ENCODE results near the gene LPIN3. TPM values are rescaled to one million over a fixed set of nuclear protein-coding genes. Genes with fewer than 3 reads are reported as not detected.

The LPIN3 gene
- total RNA-seq, 4 donors from 2014 or later: 5.5 to 16.6 (median 9.1) TPM

DNA sequence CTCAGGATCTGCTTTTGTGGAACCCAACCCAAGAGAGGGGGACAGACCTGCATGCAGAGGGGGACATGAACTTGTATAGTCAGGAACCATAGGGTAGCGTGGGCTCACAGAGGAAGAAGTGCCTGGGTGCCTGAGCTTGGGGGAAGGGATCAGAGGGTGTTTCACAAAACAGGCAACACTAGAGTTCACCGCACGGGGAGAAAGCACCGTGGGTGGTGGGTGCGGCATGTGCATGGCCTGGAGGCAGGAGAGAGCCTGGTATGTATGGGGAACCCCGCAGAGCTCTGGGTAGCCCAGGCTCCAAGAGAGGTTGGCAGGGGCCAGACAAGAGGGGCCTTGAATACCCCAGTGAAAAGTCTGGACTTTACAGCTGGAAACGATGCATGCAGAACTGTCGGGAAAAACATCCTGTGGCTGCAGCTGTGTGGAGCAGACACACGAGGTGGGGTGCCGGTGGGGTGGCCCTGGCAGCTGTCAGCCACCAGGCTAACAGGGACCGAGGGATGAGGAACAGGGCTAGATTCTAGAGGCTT lies 32.7 kb downstream of the LPIN3 start:
- WGBS, 2 donors (ENCODE audit: low coverage in 1 of 2): 82% methylated on average over 7 of the region's 11 CpGs; no CpG with 5 or more reads in 1 of the 2 donors
- peaks cover 0 to 10% (median 0%) of the 10 kb centered on the region in 3 donors for H3K9me3 ChIP-seq
- no peak for ATAC-seq
- no peak for TF ChIP-seq POLR2AphosphoS5 (IDR thresholded peaks at IDR 0.05)
- TF ChIP-seq EP300 (IDR thresholded peaks at IDR 0.05): no peak
- TF ChIP-seq, protein P1, sequence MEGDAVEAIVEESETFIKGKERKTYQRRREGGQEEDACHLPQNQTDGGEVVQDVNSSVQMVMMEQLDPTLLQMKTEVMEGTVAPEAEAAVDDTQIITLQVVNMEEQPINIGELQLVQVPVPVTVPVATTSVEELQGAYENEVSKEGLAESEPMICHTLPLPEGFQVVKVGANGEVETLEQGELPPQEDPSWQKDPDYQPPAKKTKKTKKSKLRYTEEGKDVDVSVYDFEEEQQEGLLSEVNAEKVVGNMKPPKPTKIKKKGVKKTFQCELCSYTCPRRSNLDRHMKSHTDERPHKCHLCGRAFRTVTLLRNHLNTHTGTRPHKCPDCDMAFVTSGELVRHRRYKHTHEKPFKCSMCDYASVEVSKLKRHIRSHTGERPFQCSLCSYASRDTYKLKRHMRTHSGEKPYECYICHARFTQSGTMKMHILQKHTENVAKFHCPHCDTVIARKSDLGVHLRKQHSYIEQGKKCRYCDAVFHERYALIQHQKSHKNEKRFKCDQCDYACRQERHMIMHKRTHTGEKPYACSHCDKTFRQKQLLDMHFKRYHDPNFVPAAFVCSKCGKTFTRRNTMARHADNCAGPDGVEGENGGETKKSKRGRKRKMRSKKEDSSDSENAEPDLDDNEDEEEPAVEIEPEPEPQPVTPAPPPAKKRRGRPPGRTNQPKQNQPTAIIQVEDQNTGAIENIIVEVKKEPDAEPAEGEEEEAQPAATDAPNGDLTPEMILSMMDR (IDR thresholded peaks at IDR 0.05): no peak
- no peak for TF ChIP-seq POLR2A (IDR thresholded peaks at IDR 0.05)
- no peak overlapping the region for H3K4me3 ChIP-seq
- H3K27me3 ChIP-seq: peaks cover 37% of the 10 kb centered on the region
- H3K36me3 ChIP-seq: no peaks in the 10 kb centered on the region
- no peaks in the 10 kb centered on the region for H3K4me1 ChIP-seq
- no peak overlapping the region for H3K27ac ChIP-seq

DNA sequence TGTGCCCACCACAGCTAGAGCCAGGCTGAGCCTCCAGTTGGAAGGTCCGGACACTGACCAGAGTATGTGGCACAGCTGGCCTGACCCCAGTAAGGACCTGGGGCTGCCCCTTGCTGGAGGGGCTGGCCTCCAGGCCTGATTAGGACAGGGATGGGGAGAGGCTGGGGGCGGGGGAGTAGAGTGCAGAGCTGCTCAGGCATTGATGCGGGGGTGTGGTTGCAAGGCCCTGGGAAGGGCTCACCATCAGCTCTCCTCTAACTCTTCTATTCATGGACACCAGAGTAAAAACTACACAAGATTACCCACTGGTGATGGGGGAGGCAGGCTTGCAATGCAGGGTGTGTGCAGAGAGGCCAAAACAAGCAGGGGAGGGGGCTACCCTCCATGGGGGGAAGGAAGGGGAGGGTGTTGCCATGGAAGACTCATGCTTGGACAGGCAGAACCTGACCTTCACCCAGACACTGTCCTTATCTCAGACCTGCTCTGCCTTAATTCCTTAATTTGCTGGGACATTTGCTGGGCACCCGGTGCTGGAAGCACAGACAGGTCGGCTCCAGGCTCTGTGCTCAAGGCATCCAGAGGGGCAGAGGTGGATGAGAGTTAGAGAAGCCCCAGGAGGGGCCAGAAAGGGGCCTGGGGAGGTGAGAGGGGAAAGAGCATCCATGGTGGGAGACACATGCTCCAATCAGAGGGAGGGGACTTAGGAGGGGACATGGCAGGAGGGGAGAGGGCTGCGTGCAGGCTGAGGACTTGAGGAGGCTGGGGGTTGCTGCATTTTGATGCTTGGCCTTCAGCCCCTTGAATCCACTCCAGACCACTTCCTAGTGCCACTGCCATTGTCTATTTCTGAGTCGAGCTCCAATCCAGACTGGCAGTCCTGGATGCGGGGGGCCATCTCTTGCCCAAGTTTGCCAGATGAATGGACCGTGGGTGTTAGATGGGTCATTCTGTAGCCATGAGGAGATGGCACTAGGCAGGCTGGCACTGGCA lies 33.6 kb downstream of the LPIN3 start:
- Histone ChIP-seq H3K27me3 (peaks cover 32% of the 10 kb centered on the region), H3K9me3 (peaks cover 0 to 10% (median 0%) of the 10 kb centered on the region in 3 donors), H3K4me3 (no peak overlapping the region), H3K4me1 (no peaks in the 10 kb centered on the region), H3K36me3 (no peaks in the 10 kb centered on the region), H3K27ac (no peak overlapping the region)
- ATAC-seq: no peak
- TF ChIP-seq POLR2AphosphoS5 (IDR thresholded peaks at IDR 0.05) (no peak), POLR2A (IDR thresholded peaks at IDR 0.05) (no peak), EP300 (IDR thresholded peaks at IDR 0.05) (no peak)
- TF ChIP-seq, protein P1 (IDR thresholded peaks at IDR 0.05): no peak
- 89% methylated on average over 7 of the region's 9 CpGs; no CpG with 5 or more reads in 1 of the 2 donors for WGBS, 2 donors (ENCODE audit: low coverage in 1 of 2)

DNA sequence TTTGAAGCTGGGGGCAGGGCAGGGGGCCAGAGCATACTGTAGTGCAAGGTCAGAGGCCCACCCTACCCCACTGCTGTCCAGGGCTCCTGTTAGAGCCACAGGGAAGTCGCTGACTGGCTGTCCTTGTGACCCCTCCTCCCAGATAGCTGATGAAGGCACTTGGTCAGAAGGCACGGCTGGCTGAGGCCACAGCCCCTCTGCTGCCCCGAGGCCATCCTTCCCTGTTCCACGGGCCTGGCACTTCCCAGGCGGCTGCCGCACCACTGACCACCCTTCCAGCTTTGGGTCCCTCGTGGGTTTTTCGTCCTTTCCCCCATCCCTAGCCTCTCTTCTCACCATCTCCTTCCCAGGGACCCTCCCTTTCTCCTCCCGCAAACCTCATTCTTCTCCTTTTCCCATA lies 35.2 kb downstream of the LPIN3 start:
- no peak for ATAC-seq
- Histone ChIP-seq H3K27me3 (peaks cover 27% of the 10 kb centered on the region), H3K4me3 (no peak overlapping the region), H3K9me3 (peaks cover 0 to 10% (median 0%) of the 10 kb centered on the region in 3 donors), H3K4me1 (no peaks in the 10 kb centered on the region), H3K36me3 (no peaks in the 10 kb centered on the region), H3K27ac (no peak overlapping the region)
- TF ChIP-seq POLR2A (IDR thresholded peaks at IDR 0.05) (no peak), EP300 (IDR thresholded peaks at IDR 0.05) (no peak), POLR2AphosphoS5 (IDR thresholded peaks at IDR 0.05) (no peak)
- TF ChIP-seq, protein P1 (IDR thresholded peaks at IDR 0.05): no peak
- WGBS, 2 donors (ENCODE audit: low coverage in 1 of 2): 86 to 100% methylated on average over 3 to 5 of the region's 9 CpGs

DNA sequence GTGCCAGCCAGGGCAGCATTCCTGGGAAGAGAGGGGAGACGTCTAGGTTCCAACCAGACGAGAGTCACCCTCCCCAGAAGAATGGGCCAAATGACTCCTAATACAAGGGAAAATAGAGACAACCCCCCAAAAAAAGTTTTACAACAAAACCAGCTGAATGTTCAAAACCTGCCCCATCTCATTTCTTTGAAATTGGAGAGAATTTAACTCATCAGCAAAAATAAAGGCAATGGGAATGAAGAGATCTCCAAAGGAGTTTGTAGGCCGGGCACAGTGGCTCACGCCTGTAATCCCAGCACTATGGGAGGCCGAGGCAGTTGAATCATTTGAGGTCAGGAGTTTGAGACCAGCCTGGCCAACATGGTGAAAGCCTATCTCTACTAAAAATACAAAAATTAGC lies 35.7 kb downstream of the LPIN3 start:
- no peak overlapping the region for H3K4me3 ChIP-seq
- TF ChIP-seq POLR2A (IDR thresholded peaks at IDR 0.05) (no peak), POLR2AphosphoS5 (IDR thresholded peaks at IDR 0.05) (no peak), EP300 (IDR thresholded peaks at IDR 0.05) (no peak)
- TF ChIP-seq, protein P1 (IDR thresholded peaks at IDR 0.05): no peak
- WGBS, 2 donors (ENCODE audit: low coverage in 1 of 2): 92 to 93% methylated on average over 3 of the region's 5 CpGs
- no peak overlapping the region for H3K27ac ChIP-seq
- H3K9me3 ChIP-seq: peaks cover 0 to 6% (median 0%) of the 10 kb centered on the region in 3 donors
- no peak for ATAC-seq
- no peaks in the 10 kb centered on the region for H3K4me1 ChIP-seq
- H3K27me3 ChIP-seq: peaks cover 22% of the 10 kb centered on the region
- no peaks in the 10 kb centered on the region for H3K36me3 ChIP-seq
